ENCODE results near the gene CLSTN1. TPM values are rescaled to one million over a fixed set of nuclear protein-coding genes. Genes with fewer than 3 reads are reported as not detected.

Gene CLSTN1
- polyA plus RNA-seq, 1 experiment, result 34.3 TPM

DNA sequence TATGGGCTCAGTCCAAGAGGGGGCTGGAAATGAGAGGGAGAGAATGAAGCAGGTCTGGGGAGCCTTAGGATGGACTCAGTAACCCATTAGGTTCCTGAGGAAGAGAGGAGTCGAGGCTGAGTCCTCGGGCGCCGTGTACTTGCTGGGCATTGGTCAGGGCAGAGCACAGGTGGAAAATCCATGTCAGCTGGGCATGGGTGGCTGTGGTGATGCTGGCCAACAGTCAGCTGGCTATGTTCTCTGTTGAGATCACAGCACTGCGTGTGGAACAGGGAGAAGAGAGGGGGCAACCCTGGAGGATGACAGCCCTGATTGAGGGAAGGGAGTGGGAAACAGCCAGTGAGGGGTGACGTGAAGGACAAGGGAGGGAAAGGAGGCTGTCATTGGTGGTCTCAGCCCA is 43.1 kb upstream of the CLSTN1 start:
- ChIA-PET POLR2A (interaction anchor here (0.6 kb wide), 1 partner anchor 17 kb away, joined by 3 read pairs; no protein-coding TSS in a partner anchor), CTCF (interaction anchor here (0.8 to 4.1 kb wide), 10 partner anchors 8 to 239 kb away, joined by 3 to 38 read pairs (median 5); no protein-coding TSS in a partner anchor)
- H3K27me3 ChIP-seq (ENCODE audit: control insufficient read depth, insufficient read depth, low read length), result no peaks in the 10 kb centered on the region
- TF ChIP-seq, protein P1, sequence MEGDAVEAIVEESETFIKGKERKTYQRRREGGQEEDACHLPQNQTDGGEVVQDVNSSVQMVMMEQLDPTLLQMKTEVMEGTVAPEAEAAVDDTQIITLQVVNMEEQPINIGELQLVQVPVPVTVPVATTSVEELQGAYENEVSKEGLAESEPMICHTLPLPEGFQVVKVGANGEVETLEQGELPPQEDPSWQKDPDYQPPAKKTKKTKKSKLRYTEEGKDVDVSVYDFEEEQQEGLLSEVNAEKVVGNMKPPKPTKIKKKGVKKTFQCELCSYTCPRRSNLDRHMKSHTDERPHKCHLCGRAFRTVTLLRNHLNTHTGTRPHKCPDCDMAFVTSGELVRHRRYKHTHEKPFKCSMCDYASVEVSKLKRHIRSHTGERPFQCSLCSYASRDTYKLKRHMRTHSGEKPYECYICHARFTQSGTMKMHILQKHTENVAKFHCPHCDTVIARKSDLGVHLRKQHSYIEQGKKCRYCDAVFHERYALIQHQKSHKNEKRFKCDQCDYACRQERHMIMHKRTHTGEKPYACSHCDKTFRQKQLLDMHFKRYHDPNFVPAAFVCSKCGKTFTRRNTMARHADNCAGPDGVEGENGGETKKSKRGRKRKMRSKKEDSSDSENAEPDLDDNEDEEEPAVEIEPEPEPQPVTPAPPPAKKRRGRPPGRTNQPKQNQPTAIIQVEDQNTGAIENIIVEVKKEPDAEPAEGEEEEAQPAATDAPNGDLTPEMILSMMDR (IDR thresholded peaks at IDR 0.05; ENCODE audit: insufficient read depth, low read depth, low read length), result no peak
- no peak for DNase-seq (ENCODE audit: low read depth)
- H3K36me3 ChIP-seq (ENCODE audit: control insufficient read depth, insufficient read depth, low read length), result peaks cover 1% of the 10 kb centered on the region; the same call in 1 of the 2 replicates
- no peak overlapping the region for H3K4me3 ChIP-seq (ENCODE audit: low read depth, low read length)

DNA sequence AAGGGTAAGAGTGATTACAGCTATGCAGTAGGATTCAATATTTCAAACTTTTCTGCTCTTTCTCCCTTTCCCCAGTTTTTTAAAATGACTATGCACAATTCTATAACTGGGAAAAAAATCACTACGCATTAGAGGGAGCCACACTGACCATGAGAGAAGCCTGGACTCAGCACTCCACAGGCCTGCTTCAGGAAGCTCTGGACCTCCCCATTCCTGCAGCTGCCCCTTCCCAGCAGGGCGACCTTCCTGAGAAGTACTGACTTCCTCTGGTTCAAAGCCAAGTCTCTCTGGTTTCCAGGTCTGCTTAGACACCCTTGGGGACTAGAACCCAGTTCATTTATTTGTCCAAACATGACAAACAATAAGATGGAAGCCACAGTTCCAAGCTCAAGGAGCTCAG is 42.0 kb upstream of the CLSTN1 start:
- no peak for DNase-seq (ENCODE audit: low read depth)
- CTCF ChIA-PET, result interaction anchor here (0.7 to 4.1 kb wide), 11 partner anchors 9 to 251 kb away, joined by 3 to 38 read pairs (median 5); no protein-coding TSS in a partner anchor
- POLR2A ChIA-PET, result no interaction called here
- Histone ChIP-seq H3K27me3 (ENCODE audit: control insufficient read depth, insufficient read depth, low read length) (no peaks in the 10 kb centered on the region), H3K36me3 (ENCODE audit: control insufficient read depth, insufficient read depth, low read length) (peaks cover 1% of the 10 kb centered on the region; the same call in 1 of the 2 replicates), H3K4me3 (ENCODE audit: low read depth, low read length) (no peak overlapping the region)
- TF ChIP-seq, protein P1 (IDR thresholded peaks at IDR 0.05; ENCODE audit: insufficient read depth, low read depth, low read length), result no peak

DNA sequence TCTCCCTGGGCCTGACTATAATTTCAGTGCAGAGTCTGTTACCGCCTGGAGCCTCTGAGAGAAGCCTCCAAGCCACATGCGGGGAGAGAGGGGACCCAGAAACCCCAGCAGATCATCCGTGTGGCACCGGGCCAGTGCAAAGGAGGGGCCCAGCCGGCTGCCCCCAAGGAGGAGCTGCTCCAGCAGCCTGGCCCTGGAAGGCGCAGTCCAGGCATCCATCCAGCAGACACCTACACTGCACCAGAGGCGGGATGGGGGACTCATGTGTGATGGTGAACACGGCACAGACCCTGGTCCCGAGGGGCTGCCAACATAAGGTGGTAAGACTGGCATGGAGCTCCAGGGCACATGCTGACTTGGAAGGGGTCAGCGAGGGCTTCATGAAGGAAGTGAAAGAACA is 39.6 kb upstream of the CLSTN1 start:
- Histone ChIP-seq H3K27me3 (ENCODE audit: control insufficient read depth, insufficient read depth, low read length) (no peaks in the 10 kb centered on the region), H3K36me3 (ENCODE audit: control insufficient read depth, insufficient read depth, low read length) (no peaks in the 10 kb centered on the region), H3K4me3 (ENCODE audit: low read depth, low read length) (no peak overlapping the region)
- no peak for DNase-seq (ENCODE audit: low read depth)
- POLR2A ChIA-PET, result no interaction called here
- TF ChIP-seq, protein P1 (IDR thresholded peaks at IDR 0.05; ENCODE audit: insufficient read depth, low read depth, low read length), result no peak
- CTCF ChIA-PET, result interaction anchor here (0.6 to 4.3 kb wide), 8 partner anchors 12 to 236 kb away, joined by 3 to 38 read pairs (median 4); no protein-coding TSS in a partner anchor

DNA sequence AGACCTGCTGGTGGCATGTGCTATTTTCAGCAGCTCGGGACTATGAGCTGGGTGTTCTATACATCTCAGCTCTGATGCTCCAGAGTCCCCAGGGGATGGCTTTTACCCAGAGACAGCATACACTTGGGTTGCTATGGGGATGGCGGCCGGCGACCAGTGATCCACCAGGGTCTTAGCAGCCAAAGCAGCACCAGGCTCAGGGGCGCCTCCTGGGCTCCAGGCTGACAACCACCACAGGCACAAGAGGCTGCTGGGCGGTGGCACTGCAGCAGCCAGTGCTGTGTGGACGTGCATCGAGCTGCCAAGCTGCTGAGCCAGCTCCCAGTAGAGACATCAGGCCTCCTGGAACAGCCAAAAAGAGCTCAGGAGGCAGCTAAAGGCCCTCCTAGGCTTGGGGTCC is 37.6 kb upstream of the CLSTN1 start:
- ChIA-PET CTCF (interaction anchor here (0.7 to 4.3 kb wide), 4 partner anchors 13 to 234 kb away, joined by 3 to 22 read pairs (median 12); no protein-coding TSS in a partner anchor), POLR2A (no interaction called here)
- Histone ChIP-seq H3K36me3 (ENCODE audit: control insufficient read depth, insufficient read depth, low read length) (no peaks in the 10 kb centered on the region), H3K4me3 (ENCODE audit: low read depth, low read length) (no peak overlapping the region), H3K27me3 (ENCODE audit: control insufficient read depth, insufficient read depth, low read length) (no peaks in the 10 kb centered on the region)
- TF ChIP-seq, protein P1 (IDR thresholded peaks at IDR 0.05; ENCODE audit: insufficient read depth, low read depth, low read length), result no peak
- DNase-seq (ENCODE audit: low read depth), result no peak

DNA sequence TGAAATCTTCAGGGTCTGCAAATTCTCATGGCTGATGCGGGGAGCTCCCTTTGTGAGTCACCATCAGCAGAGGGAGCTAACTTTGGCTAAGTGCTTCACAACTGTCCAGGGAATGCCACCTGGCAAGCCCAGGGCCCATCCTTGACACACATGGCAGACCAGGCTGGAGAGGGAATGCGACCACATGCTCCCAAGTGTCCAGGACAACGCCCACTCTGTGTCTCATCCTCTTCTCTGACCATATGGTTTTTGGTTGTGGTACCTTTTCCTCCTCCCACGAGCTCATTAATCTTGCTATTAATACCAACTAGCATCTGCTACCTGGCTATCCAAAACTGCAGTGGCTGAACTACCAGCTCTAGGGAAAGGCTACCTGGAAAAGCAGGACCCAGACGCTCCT is 37.1 kb upstream of the CLSTN1 start:
- H3K36me3 ChIP-seq (ENCODE audit: control insufficient read depth, insufficient read depth, low read length), result no peaks in the 10 kb centered on the region
- ChIA-PET CTCF (interaction anchor here (0.7 to 4.3 kb wide), 5 partner anchors 12 to 234 kb away, joined by 3 to 22 read pairs (median 9); no protein-coding TSS in a partner anchor), POLR2A (no interaction called here)
- TF ChIP-seq, protein P1 (IDR thresholded peaks at IDR 0.05; ENCODE audit: insufficient read depth, low read depth, low read length), result no peak
- H3K4me3 ChIP-seq (ENCODE audit: low read depth, low read length), result no peak overlapping the region
- DNase-seq (ENCODE audit: low read depth), result no peak
- no peaks in the 10 kb centered on the region for H3K27me3 ChIP-seq (ENCODE audit: control insufficient read depth, insufficient read depth, low read length)
